Heart right ventricle (tissue), 16 donors: ENCODE measurements around the gene FCN2. TPM values are rescaled to one million over a fixed set of nuclear protein-coding genes. Genes with fewer than 3 reads are reported as not detected.
A peak's percentile ranks its signal among the peaks of the same experiment; 100 is the strongest.
"Not testable (repeated sequence)": the region's sequence is repeated elsewhere in the genome, so short reads cannot be mapped to it uniquely, and the experiment has no call there.

Experiments
- ATAC-seq, 8 donors: fragments of 200-7000 bp; cut with Tn5 transposase; one replicate each; pipeline ENCODE4 v1.9.1; 2020; ENCODE audit warnings: mild to moderate bottlenecking in 8 of 8, moderate library complexity in 8 of 8, moderate number of reproducible peaks in 1 of 8
- DNase-seq, 2 donors: peaks; one replicate each; pipeline ENCODE4 v3.0.0-alpha.2; 2020
- H3K27ac ChIP-seq, 10 donors: fragments of 200-600 bp; sonication (generic) in 2 of 10; one replicate each; pipeline versions ENCODE4 v1.5.0 to v1.8.0; 2020 to 2022; ENCODE audit warnings: mild to moderate bottlenecking in 3 of 10
- H3K27me3 ChIP-seq, 7 donors: fragments of 200-600 bp; one replicate each; pipeline ENCODE4 v1.8.0; 2021 to 2022; ENCODE audit warnings: mild to moderate bottlenecking in 2 of 7
- H3K36me3 ChIP-seq, 9 donors: fragments of 200-600 bp; sonication (generic) in 1 of 9; one replicate each; pipeline versions ENCODE4 v1.5.0 to v1.8.0; 2020 to 2022; ENCODE audit warnings: mild to moderate bottlenecking in 2 of 9
- H3K4me1 ChIP-seq, 9 donors: fragments of 200-600 bp; sonication (generic) in 1 of 9; one replicate each; pipeline versions ENCODE4 v1.5.0 to v1.8.0; 2020 to 2022; ENCODE audit warnings: mild to moderate bottlenecking in 4 of 9
- H3K4me3 ChIP-seq, 10 donors: fragments of 200-600 bp; sonication (generic) in 2 of 10; one replicate each; pipeline versions ENCODE4 v1.5.0 to v1.8.0; 2020 to 2022; ENCODE audit warnings: mild to moderate bottlenecking in 7 of 10, moderate library complexity in 2 of 10
- H3K9me3 ChIP-seq, 11 donors: fragments of 200-600 bp in 10 of 11; sonication (generic) in 2 of 11; one replicate each; pipeline versions ENCODE4 v1.5.0 to v1.8.0; 2013 to 2022; ENCODE audit warnings: mild to moderate bottlenecking in 2 of 11, control low read depth in 1 of 11, moderate library complexity in 1 of 11
- WGBS, 2 donors: extraction: QIAGEN DNeasy Blood & Tissue Kit; methylation state at CpG; one replicate each; pipeline ENCODE4 v1.1.7; 2013; ENCODE audit warnings: inconsistent platforms in 1 of 2; 5-methylcytosine and 5-hydroxymethylcytosine counted together
- intact Hi-C, 10 donors: fragments of 100-400 bp; cut with DNase I; formaldehyde crosslinking; loops; one replicate each; pipeline versions ENCODE4 v1.11.1 to v1.14.2; 2022
- polyA plus RNA-seq, 2 donors: library from polyadenylated mRNA; stranded (reverse); fragments of 200-250 nt; gene quantifications; one replicate each; pipeline ENCODE4 v1.2.3, GENCODE V29; 2013
- total RNA-seq, 10 donors: library from RNA; stranded (reverse); fragmentation: NEBNext Ultra II Directional in 3 of 10; extraction: Animal tissue kit (Norgen Biotek cat#: 25700) in 3 of 10; gene quantifications; one replicate each; pipeline versions ENCODE4 v1.2.1 to v1.2.4, GENCODE V29; 2021 to 2023
- TF ChIP-seq, protein P1 (sequence below), 9 donors: fragments of 200-600 bp; sonication (generic) in 2 of 9; IDR thresholded peaks; one replicate each; pipeline versions ENCODE4 v1.5.0 to v1.8.0; 2021 to 2022; ENCODE audit warnings: antibody characterized with exemption in 9 of 9, mild to moderate bottlenecking in 5 of 9, moderate library complexity in 1 of 9
- donor health status: Arrhythmogenic right ventricular cardiomyopathy.
- donor health status: ischemic (EF 13 %, LVEDD 7.1; RV severe dilation, severe dysfunction).
- donor health status: healthy with polysubstance abuse.
- donor health status: DM: no; HTN: yes; CAD: no.
- donor health status: DM: no; HTN: no; CAD: no.
- donor health status: ischemic (EF 25% LVEDD 6.9; RV normal size, moderate dysfunction).
- donor health status: ischemic (EF 25% LVEDD 5.7; RV mildly dilated, moderate dysfunction).
- donor health status: healthy.
- donor health status: DM: yes; HTN: yes; CAD: no.
- donor health status: Ischemic cardiomyopathy.
- donor health status: ischemic (EF 35%, LVEDD 5.7; RV mildly dilated, moderate dysfunction).
- donor health status: nonischemic (EF 11% LVEDD 7.7; RV severe dilation, severe dysfunction).
- donor health status: DM: yes; HTN: yes; CAD: no.
- donor health status: PGD.
- donor health status: ischemic (EF 29% LVEDD 5.4; RV normal size, mild dysfunction).
- donor health status: nonischemic (EF 23%, LVEDD 6.1; RV moderate dilation, normal function).

FCN2 gene
- total and polyA plus RNA-seq, 12 donors: 0.19 to 0.46 (median 0.26) TPM; not detected in 7

DNA sequence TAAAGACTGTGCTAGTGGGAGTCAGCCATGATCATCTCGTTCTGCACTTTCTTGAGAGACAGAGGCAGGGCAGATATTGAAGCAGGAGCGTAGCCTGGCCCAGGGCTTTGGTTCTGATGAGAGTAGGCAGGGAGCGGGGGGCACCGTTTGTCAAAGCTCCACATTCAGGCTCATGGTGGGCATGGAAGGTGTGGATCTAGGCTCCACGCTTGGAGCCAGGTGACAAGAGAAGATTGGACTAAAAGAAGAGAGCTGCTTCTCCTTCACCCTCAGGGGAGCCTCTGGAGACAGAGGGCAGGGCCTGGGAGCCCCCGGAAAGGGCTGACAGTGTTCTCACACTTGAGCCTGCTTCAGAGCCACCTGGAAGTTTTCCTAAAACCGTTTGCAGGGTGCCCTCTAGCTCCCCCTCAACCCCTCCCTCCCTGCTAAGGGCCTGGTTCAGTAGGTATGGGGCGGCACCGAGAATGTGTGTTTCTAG, 24.7 kb upstream of the FCN2 start:
- whole genome bisulfite sequencing, 2 donors: 87 to 88% methylated on average over 9 of the region's 9 CpGs
- TF ChIP-seq, protein P1, sequence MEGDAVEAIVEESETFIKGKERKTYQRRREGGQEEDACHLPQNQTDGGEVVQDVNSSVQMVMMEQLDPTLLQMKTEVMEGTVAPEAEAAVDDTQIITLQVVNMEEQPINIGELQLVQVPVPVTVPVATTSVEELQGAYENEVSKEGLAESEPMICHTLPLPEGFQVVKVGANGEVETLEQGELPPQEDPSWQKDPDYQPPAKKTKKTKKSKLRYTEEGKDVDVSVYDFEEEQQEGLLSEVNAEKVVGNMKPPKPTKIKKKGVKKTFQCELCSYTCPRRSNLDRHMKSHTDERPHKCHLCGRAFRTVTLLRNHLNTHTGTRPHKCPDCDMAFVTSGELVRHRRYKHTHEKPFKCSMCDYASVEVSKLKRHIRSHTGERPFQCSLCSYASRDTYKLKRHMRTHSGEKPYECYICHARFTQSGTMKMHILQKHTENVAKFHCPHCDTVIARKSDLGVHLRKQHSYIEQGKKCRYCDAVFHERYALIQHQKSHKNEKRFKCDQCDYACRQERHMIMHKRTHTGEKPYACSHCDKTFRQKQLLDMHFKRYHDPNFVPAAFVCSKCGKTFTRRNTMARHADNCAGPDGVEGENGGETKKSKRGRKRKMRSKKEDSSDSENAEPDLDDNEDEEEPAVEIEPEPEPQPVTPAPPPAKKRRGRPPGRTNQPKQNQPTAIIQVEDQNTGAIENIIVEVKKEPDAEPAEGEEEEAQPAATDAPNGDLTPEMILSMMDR (IDR thresholded peaks at IDR 0.05): no peak
- Histone ChIP-seq H3K9me3 (peaks cover 0 to 8% (median 0%) of the 10 kb centered on the region in 11 donors), H3K27ac (no peak overlapping the region), H3K36me3 (no peaks in the 10 kb centered on the region), H3K4me1 (no peaks in the 10 kb centered on the region), H3K27me3 (peaks cover 0 to 8% (median 0%) of the 10 kb centered on the region in 7 donors), H3K4me3 (no peak overlapping the region)
- intact Hi-C loops: no loop called here
- DNase-seq (no peak), ATAC-seq (no peak)

DNA sequence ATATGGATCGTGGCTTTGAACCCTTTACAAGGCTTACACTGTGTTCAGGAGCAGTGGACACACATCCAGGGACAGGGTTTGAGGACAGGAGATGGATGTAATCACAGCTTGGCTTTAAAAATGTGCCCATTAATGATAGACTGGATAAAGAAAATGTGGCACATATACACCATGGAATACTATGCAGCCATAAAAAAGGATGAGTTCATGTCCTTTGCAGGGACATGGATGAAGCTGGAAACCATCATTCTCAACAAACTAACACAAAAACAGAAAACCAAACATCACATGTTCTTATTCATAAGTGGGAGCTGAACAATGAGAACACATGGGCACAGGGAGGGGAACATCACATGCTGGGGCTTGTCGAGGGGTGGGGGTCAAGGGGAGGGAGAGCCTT, 23.2 kb upstream of the FCN2 start:
- intact Hi-C loops, H3K4me3 ChIP-seq, H3K4me1 ChIP-seq, H3K36me3 ChIP-seq, H3K27me3 ChIP-seq, H3K27ac ChIP-seq, DNase-seq, ATAC-seq: not testable (repeated sequence)
- 88 to 94% methylated on average over 2 of the region's 2 CpGs for WGBS, 2 donors
- H3K9me3 ChIP-seq: peaks cover 0 to 14% (median 0%) of the 10 kb centered on the region in 11 donors

DNA sequence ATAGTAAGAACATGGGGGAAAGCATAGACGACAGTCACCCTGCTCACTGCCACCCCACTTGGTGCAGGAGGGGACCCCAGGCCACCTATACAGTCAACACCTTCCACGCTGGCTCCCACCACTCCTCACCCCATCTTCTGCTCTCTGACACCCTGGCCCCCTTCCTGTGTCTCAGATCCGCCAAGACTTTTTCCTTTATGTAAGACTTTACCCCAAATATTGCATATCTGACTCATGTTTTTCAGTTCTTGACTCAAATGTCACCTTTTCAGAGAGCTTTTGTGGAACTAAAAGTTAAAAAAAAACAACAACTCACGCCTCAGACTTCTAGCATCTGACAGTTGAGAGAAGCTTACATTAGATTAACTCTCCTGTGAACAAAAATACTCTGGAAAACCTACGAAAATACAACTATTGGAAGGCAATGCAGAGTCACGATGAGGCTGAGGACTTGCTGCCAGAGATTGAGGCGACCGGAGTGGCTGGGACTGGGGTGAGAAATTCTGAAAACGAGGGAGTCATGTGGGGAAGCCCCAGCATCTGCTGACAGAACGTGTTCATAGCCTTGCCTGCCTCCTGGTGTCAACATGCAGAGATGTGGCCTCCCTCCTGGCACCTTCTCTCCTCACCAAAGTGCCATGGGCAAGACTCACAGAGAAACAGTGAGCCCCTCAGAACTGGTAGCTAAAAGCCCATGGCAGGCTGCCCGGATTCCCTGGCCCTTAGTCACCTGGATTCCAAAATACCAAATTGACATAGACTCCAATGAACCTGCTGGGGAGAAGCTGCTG, 22.4 kb upstream of the FCN2 start:
- TF ChIP-seq, protein P1 (IDR thresholded peaks at IDR 0.05): peak in 3 of 9 donors; percentile 5 to 15 (median 9)
- no peak overlapping the region for H3K27ac ChIP-seq
- intact Hi-C loops: no loop called here
- H3K4me1 ChIP-seq: peaks cover 0 to 3% (median 0%) of the 10 kb centered on the region in 9 donors
- peaks cover 0 to 8% (median 0%) of the 10 kb centered on the region in 7 donors for H3K27me3 ChIP-seq
- 71 to 77% methylated on average over 11 of the region's 11 CpGs for WGBS, 2 donors
- no peak for DNase-seq
- peaks cover 0 to 14% (median 0%) of the 10 kb centered on the region in 11 donors for H3K9me3 ChIP-seq
- ATAC-seq: peak in 1 of 8 donors; percentile 40
- no peaks in the 10 kb centered on the region for H3K36me3 ChIP-seq
- H3K4me3 ChIP-seq: no peak overlapping the region

DNA sequence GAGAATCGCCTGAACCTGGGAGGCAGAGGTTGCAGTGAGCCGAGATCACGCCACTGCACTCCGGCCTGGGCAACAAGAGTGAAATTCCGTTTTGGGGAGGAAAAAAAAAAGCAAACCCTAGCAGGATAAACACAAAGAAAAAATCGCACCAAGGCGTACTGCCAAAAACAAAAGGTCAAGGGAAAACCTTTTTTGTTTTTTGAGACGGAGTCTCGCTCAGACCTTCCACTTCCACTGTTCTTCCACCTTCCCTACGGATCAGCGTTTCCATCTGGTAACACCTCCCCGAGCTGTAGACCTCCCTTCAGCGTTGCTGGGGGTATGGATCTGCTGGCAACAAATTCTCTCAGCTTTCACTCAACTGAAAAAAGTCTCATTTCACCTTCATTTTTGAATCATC, 20.1 kb upstream of the FCN2 start:
- DNase-seq (no peak), ATAC-seq (no peak)
- TF ChIP-seq, protein P1 (IDR thresholded peaks at IDR 0.05): no peak
- Histone ChIP-seq H3K9me3 (peaks cover 0 to 14% (median 0%) of the 10 kb centered on the region in 11 donors), H3K36me3 (no peaks in the 10 kb centered on the region), H3K4me3 (no peak overlapping the region), H3K4me1 (peaks cover 0 to 14% (median 7%) of the 10 kb centered on the region in 9 donors), H3K27me3 (peaks cover 0 to 6% (median 0%) of the 10 kb centered on the region in 7 donors), H3K27ac (no peak overlapping the region)
- intact Hi-C loops: no loop called here
- 63 to 88% methylated on average over 13 of the region's 13 CpGs for WGBS, 2 donors
